Fibroblast of the aortic adventitia (primary cell): ENCODE measurements around the gene PRIMA1. TPM values are rescaled to one million over a fixed set of nuclear protein-coding genes. Genes with fewer than 3 reads are reported as not detected.

Experiments
- DNase-seq: peaks from one replicate; pipeline ENCODE4 v3.0.0-alpha.2; 2010; ENCODE audit warnings: low read depth
- H3K4me3 ChIP-seq: 2 replicates; pipeline ENCODE4 v1.5.1; 2011; ENCODE audit warnings: low read depth, mild to moderate bottlenecking, control low read depth, low read length, moderate library complexity
- CTCF ChIP-seq: IDR thresholded peaks from 2 replicates; pipeline ENCODE4 v1.5.1; 2011; ENCODE audit warnings: mild to moderate bottlenecking, low read length, control low read depth, inconsistent platforms; ENCODE audit not compliant: insufficient read depth
- total RNA-seq: library from RNA; depleted of rRNA; stranded (reverse); fragments of >200 nt; gene quantifications from 2 replicates; pipeline ENCODE4 v1.2.3, GENCODE V29; 2012; ENCODE audit warnings: low replicate concordance

The PRIMA1 gene
- 0.08 TPM in 1 of 2 replicates, not detected in the other for total RNA-seq

- no peak for DNase-seq
- no peak within 1 kb of the TSS for H3K4me3 ChIP-seq
- no peak for TF ChIP-seq CTCF
These were observed at the start of gene PRIMA1 for GRCh38 chr14:93788293-93788542. Gene PRIMA1, minus strand, starts transcription at chr14:93788485. Its CDS starts 767 bp downstream, at chr14:93787718.

- H3K4me3 ChIP-seq, result no peak overlapping the region
- no peak for DNase-seq
- no peak for TF ChIP-seq CTCF
These were observed 46.5 kb upstream of the PRIMA1 start for GRCh38 chr14:93834699-93835371.

GRCh38 chr14:93832665-93833064, 44.4 kb upstream of the PRIMA1 start:
- TF ChIP-seq CTCF, result no peak

GRCh38 chr14:93832081-93832480, 43.8 kb upstream of the PRIMA1 start:
- DNase-seq, result no peak
- H3K4me3 ChIP-seq, result no peak overlapping the region
- no peak for TF ChIP-seq CTCF

More at GRCh38 chr14:93832665-93833064, 44.4 kb upstream of the PRIMA1 start:
- no peak overlapping the region for H3K4me3 ChIP-seq
- no peak for DNase-seq

- DNase-seq, result no peak
These were observed 42.6 kb upstream of the PRIMA1 start for GRCh38 chr14:93830753-93831461.

GRCh38 chr14:93829839-93830481, 41.7 kb upstream of the PRIMA1 start:
- no peak for DNase-seq
- no peak for TF ChIP-seq CTCF

More at GRCh38 chr14:93830753-93831461, 42.6 kb upstream of the PRIMA1 start:
- TF ChIP-seq CTCF, result no peak
- no peak overlapping the region for H3K4me3 ChIP-seq

More at GRCh38 chr14:93829839-93830481, 41.7 kb upstream of the PRIMA1 start:
- H3K4me3 ChIP-seq, result no peak overlapping the region
